Esophagus muscularis mucosa (tissue), 3 donors: Measurements from ENCODE around the gene STAT1.

Experiments used
- POLR2A ChIP-seq: fragments of 450-650 bp; IDR thresholded peaks from one replicate; pipeline ENCODE4 v1.6.1; 2017; ENCODE audit warnings: antibody characterized with exemption, moderate library complexity, mild to moderate bottlenecking, low read depth
- TF ChIP-seq, protein P1 (sequence below), 3 experiments: fragments of 200-600 bp in 2 of 3; fragments of 450-650 bp in 1 of 3; sonication (generic) in 2 of 3; IDR thresholded peaks; one replicate each; pipeline ENCODE4 v1.5.1; 2017 to 2019; ENCODE audit warnings: antibody characterized with exemption in 3 of 3, mild to moderate bottlenecking in 2 of 3, moderate library complexity in 1 of 3

DNA sequence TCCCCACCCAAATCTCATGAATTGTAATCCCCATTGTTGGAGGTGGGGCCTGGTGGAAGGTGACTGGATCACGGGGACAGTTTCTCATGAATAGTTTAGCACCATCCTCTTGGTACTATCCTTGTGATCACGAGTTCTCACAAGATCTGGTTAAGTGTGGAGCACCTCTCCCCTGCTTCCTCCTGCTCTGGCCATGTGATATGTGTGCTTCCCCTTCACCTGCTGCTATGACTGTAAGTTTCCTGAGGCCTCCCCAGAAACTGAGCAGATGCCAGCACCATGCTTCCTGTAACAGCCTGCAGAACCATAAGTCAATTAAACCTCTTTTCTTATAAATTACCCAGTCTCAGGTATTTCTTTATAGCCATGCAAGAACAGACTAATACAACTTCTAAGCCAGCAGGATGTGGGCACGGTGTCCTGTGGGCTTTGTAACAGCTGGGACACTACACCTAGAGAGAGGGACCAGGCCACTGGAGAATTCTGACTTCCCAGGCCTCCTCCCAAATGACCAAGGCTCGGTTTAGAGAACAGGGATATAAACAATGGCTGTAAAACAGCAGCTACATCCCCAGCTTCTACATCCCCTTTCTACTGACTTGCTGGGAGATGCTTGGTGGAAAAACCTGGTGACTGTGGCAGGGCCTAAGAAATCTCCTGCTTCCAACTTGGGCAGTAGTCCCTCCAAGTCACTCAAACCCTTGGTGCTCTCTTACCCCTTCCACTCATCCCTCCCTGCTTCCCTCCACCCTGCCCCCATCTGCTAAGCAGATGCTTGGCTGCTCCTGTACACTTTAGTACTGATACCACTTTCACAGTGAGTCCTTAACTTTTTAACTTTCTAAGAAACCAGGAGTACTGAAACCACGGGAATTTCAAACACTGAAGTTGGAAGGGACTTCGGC lies 10.3 kb downstream of the STAT1 start:
- TF ChIP-seq, protein P1, sequence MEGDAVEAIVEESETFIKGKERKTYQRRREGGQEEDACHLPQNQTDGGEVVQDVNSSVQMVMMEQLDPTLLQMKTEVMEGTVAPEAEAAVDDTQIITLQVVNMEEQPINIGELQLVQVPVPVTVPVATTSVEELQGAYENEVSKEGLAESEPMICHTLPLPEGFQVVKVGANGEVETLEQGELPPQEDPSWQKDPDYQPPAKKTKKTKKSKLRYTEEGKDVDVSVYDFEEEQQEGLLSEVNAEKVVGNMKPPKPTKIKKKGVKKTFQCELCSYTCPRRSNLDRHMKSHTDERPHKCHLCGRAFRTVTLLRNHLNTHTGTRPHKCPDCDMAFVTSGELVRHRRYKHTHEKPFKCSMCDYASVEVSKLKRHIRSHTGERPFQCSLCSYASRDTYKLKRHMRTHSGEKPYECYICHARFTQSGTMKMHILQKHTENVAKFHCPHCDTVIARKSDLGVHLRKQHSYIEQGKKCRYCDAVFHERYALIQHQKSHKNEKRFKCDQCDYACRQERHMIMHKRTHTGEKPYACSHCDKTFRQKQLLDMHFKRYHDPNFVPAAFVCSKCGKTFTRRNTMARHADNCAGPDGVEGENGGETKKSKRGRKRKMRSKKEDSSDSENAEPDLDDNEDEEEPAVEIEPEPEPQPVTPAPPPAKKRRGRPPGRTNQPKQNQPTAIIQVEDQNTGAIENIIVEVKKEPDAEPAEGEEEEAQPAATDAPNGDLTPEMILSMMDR (IDR thresholded peaks at IDR 0.05) = no peak
- TF ChIP-seq POLR2A = no peak
